Activated CD4-positive, alpha-beta T cell treated with anti-CD3 and anti-CD28 coated beads for 36 hours (primary cell): Measurements from ENCODE around the gene ALG8. TPM values are rescaled to one million over a fixed set of nuclear protein-coding genes. Genes with fewer than 3 reads are reported as not detected.

ENCODE experiments used
- ATAC-seq: fragments of 200-7000 bp; cut with Tn5 transposase; one replicate; pipeline ENCODE4 v1.10.0; 2021; ENCODE audit warnings: mild to moderate bottlenecking, moderate library complexity
- CTCF ChIA-PET: fragments of 350-600 bp; sonication (Branson Sonifier 250); formaldehyde crosslinking; loops from one replicate; lab custom pipeline; 2021; ENCODE audit warnings: antibody characterized with exemption; lab: Charles Lee
- POLR2A ChIA-PET: fragments of 350-600 bp; sonication (Branson Sonifier 250); formaldehyde crosslinking; loops from one replicate; lab custom pipeline; 2021; ENCODE audit warnings: antibody characterized with exemption, inconsistent platforms; lab: Charles Lee
- DNase-seq: peaks from one replicate; pipeline ENCODE4 v3.0.0-alpha.2; 2020
- H3K27ac Mint-ChIP-seq: one replicate; pipeline ENCODE4 v1.8.0; 2021; ENCODE audit warnings: mixed read lengths
- H3K27me3 Mint-ChIP-seq: one replicate; pipeline ENCODE4 v1.8.0; 2021; ENCODE audit warnings: mixed read lengths
- H3K36me3 Mint-ChIP-seq: one replicate; pipeline ENCODE4 v1.8.0; 2021; ENCODE audit warnings: low read depth, mixed read lengths
- H3K4me1 Mint-ChIP-seq: one replicate; pipeline ENCODE4 v1.8.0; 2021; ENCODE audit warnings: mixed read lengths
- H3K4me3 Mint-ChIP-seq: one replicate; pipeline ENCODE4 v1.8.0; 2021; ENCODE audit warnings: mild to moderate bottlenecking, moderate library complexity, mixed read lengths
- H3K9me3 Mint-ChIP-seq: one replicate; pipeline ENCODE4 v1.8.0; 2021; ENCODE audit warnings: low read depth, mixed read lengths
- intact Hi-C, 2 experiments: fragments of 100-400 bp; cut with DNase I in 1 of 2; cut with micrococcal nuclease in 1 of 2; formaldehyde crosslinking; loops; one replicate each; pipeline versions ENCODE4 v1.14.2 to v1.15.1; 2022 to 2024; cut with DNase I, micrococcal nuclease
- total RNA-seq, 2 experiments: library from RNA; stranded (reverse); gene quantifications; one replicate each; pipeline ENCODE4 v1.2.3, GENCODE V29; 2021

ALG8 gene
- total RNA-seq, 2 experiments from 2014 or later: 59.4 to 85.2 TPM

DNA sequence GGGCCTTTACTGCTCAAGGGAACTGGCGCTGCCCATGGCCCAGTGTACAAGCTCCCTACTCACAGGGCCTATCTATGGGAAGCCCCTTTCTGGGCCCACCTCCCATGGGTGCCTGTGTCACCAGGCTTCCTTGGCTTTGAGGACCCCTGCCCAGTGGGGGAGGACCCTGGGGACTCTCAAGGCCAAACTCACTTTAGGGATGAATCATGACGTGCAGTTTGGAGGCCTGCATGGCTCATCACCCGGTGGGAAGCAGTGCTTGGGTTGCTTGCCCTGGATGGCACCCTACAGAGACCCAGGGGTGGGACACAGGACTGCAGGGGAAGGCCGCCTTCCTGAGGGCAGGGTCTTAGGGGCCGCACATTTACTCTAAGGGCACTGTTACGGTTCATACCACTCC is 32.5 kb upstream of the ALG8 start:
- Mint-ChIP-seq H3K9me3 (no peaks in the 10 kb centered on the region), H3K4me3 (no peak overlapping the region), H3K36me3 (peaks cover 25% of the 10 kb centered on the region), H3K27ac (no peak overlapping the region), H3K27me3 (no peaks in the 10 kb centered on the region), H3K4me1 (no peaks in the 10 kb centered on the region)
- ATAC-seq (no peak), DNase-seq (no peak)
- ChIA-PET POLR2A (no interaction called here), CTCF (interaction anchor here (0.6 to 0.9 kb wide), 2 partner anchors 33 to 128 kb away, joined by 3 read pairs; no protein-coding TSS in a partner anchor)
- intact Hi-C loops: no loop called here

DNA sequence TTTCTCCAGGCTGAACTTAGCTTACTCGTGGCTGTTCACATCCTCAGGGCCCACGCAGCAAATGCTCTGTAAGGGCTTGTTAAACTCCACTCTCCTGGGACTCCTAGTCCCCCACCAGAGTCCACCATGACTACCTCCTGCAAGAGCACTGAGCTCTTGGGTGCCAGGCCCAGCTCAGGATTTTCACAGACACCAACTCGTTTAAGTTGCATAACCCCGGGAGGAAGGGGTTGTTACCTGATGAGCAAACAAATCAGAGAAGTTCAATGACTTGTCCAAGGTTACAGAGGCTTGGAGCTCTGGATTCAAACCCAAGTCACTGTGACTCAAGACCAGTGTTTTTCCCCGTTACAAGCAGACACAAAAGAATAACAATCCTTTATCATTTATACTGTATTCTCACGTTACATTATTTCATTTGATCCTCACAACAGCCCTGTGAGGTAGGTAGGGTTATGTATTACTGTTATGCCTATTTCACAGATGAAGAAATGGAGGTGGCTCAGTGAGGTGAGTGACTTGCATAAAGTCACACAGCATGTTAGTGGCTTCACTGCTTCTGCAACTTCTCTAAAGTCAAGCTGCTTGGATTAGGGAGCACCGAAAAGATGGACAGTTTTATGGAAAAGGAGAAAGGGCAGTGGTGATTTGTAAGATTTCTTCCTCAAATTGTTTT is 31.6 kb upstream of the ALG8 start:
- DNase-seq: no peak
- intact Hi-C loops: no loop called here
- ATAC-seq: no peak
- Mint-ChIP-seq H3K9me3 (no peaks in the 10 kb centered on the region), H3K36me3 (peaks cover 16% of the 10 kb centered on the region), H3K27ac (no peak overlapping the region), H3K4me3 (no peak overlapping the region), H3K27me3 (no peaks in the 10 kb centered on the region), H3K4me1 (no peaks in the 10 kb centered on the region)
- POLR2A ChIA-PET: no interaction called here
- CTCF ChIA-PET: interaction anchor here (1.1 to 1.2 kb wide), 2 partner anchors 14 to 43 kb away, joined by 3 read pairs; no protein-coding TSS in a partner anchor

DNA sequence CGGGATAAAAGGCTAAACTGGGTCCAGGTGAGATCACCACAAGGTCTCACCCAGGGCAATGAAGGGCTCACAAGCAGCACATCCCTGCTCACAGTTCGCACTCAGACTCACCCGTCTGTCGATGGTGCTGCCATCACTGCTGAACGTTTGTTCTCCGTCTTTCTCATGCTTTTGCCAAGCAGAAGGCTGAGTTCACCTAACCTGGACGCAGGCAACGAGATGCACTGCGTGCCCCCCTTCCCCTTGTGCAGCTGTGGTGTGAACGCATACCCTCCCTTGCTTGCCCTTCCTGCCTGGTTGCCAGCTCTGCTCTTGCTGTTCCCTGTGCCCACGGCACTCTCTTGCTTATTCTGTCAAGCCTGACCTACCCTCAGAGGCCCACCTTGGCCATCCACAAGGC is 31.0 kb upstream of the ALG8 start:
- intact Hi-C loops: no loop called here
- Mint-ChIP-seq H3K4me1 (no peaks in the 10 kb centered on the region), H3K27ac (no peak overlapping the region), H3K27me3 (no peaks in the 10 kb centered on the region), H3K4me3 (no peak overlapping the region), H3K36me3 (peaks cover 16% of the 10 kb centered on the region), H3K9me3 (no peaks in the 10 kb centered on the region)
- no peak for DNase-seq
- no peak for ATAC-seq
- CTCF ChIA-PET: interaction anchor here (1.0 to 1.2 kb wide), 2 partner anchors 11 to 13 kb away, joined by 3 to 4 read pairs; no protein-coding TSS in a partner anchor
- POLR2A ChIA-PET: interaction anchor here (0.6 kb wide), 1 partner anchor 48 kb away, joined by 3 read pairs; no protein-coding TSS in a partner anchor

DNA sequence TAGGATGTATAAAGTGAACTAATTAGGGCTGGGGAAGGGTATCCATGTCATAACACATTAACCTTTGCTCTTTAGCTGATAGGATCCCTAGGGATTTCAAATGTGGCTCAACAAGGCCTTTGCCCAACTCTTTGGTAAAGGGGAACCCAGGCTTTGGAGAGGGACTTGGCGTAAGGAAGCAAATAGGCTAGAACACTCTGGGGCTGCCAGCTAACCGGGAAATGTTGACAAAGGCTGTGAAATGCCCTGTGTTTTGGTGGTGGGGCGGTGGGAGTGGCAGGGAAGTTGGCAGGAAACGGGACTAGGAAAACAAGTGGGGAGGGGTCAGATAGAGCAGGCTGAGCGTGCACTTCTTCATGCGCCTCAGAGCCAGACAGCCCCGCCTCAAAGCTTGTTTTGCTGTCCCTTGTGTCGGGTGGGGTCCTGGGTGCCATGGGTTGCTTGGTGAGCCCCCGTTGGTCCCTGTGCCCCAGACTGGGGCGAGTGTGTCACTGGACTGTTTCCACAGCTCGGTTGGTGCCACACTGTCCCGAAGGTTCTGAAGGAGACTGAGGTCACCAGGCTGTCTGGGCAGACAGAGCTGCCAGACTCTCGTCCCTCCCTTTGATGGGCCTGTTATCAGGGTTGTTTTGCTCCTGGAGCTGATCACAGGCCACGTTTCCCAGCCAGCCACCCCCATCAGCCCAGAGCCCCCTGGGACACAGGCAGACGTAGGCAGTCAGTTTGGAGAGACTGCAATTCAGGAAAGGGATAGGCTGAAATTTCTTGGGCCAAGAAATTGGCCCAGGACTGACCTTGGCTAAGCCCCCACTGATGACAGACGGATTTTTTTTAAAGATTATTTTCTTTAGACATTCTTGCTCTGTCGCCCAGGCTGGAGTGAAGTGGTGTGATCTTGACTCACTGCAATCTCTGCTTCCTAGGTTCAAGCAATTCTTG is 29.4 kb upstream of the ALG8 start:
- Mint-ChIP-seq H3K27me3 (no peaks in the 10 kb centered on the region), H3K27ac (peak overlapping the region; percentile 14), H3K36me3 (peaks cover 9% of the 10 kb centered on the region), H3K4me1 (no peaks in the 10 kb centered on the region), H3K4me3 (no peak overlapping the region), H3K9me3 (no peaks in the 10 kb centered on the region)
- ChIA-PET POLR2A (no interaction called here), CTCF (interaction anchor here (0.5 kb wide), 1 partner anchor 187 kb away, joined by 3 read pairs; no protein-coding TSS in a partner anchor)
- intact Hi-C loops: no loop called here
- DNase-seq: no peak
- no peak for ATAC-seq

DNA sequence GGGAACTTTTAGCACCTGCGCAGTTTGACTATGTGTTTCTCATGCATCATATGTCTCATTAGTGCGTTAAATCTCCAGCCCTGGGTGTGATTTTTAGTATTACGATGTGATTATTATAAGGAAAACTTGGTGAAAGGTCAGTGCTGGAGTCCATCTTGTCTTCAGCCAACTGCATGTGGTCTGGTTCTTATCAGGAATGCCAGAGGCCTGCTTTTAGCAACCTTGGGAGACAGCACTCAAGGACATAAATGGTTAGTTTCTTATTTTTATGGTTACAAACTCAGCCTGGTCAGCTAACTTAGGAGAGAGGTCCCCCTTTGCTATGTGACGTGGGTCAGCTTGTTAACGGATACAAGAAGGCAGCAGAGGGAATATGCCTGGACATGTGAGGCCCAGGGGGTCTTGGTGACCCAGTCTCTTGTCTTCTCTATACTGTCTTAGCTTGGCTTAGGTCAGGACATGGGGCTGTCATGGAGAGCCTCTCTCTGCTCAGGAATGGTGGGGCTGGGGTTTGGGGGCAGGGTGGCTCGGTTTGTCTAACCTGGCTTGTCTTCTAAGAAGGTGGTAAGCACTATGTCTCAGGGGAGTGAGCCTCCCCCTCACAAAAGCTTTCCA is 27.5 kb upstream of the ALG8 start:
- Mint-ChIP-seq H3K27ac (no peak overlapping the region), H3K4me1 (no peaks in the 10 kb centered on the region), H3K9me3 (no peaks in the 10 kb centered on the region), H3K36me3 (no peaks in the 10 kb centered on the region), H3K4me3 (no peak overlapping the region), H3K27me3 (no peaks in the 10 kb centered on the region)
- ATAC-seq: no peak
- no peak for DNase-seq
- ChIA-PET POLR2A (no interaction called here), CTCF (interaction anchor here (0.7 kb wide), 1 partner anchor 12 kb away, joined by 3 read pairs; no protein-coding TSS in a partner anchor)
- intact Hi-C loops: no loop called here

DNA sequence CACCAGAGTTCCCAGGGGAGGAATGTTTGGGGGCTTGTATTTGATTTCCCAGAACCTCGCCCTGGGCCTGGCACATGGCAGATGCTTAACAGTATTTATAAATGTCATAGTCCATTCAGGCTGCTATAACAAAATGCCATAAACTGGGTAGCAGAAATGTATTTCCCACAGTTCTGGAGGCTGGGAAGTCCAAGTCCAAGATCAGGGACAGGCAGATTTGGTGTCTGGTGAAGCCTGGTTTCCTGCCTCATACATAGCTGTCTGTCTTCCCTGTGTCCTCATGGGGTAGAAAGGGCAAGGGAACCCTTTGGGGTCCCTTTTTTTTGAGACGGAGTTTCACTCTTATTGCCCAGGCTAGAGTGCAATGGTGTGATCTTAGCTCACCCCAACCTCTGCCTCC is 25.0 kb upstream of the ALG8 start:
- Mint-ChIP-seq H3K9me3 (no peaks in the 10 kb centered on the region), H3K36me3 (no peaks in the 10 kb centered on the region), H3K4me3 (no peak overlapping the region), H3K27ac (no peak overlapping the region), H3K27me3 (no peaks in the 10 kb centered on the region), H3K4me1 (no peaks in the 10 kb centered on the region)
- ATAC-seq: no peak
- DNase-seq: no peak
- ChIA-PET CTCF (interaction anchor here (0.8 kb wide), 1 partner anchor 12 kb away, joined by 3 read pairs; no protein-coding TSS in a partner anchor), POLR2A (no interaction called here)
- intact Hi-C loops: no loop called here

DNA sequence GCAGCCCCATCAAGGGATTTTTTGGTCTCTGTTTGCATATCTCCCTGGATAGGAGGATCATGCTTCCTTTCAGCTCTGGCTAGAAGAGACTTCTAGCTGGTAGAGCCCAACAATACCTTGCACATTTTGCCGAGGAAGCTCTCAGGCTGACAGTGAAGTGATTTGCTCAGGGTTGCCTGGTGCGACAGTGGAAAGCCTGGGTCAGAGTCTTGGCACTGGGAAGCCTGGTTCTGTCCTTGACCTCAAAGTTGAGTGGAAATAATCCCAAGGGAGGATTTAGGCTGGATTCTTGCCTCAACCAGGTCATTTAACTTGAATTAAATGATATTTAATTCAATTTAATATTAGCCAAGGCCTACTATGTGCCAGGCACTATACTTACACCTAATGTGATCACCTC is 24.4 kb upstream of the ALG8 start:
- DNase-seq (no peak), ATAC-seq (no peak)
- CTCF ChIA-PET: no interaction called here
- Mint-ChIP-seq H3K27me3 (no peaks in the 10 kb centered on the region), H3K4me3 (no peak overlapping the region), H3K4me1 (no peaks in the 10 kb centered on the region), H3K36me3 (no peaks in the 10 kb centered on the region), H3K27ac (no peak overlapping the region), H3K9me3 (no peaks in the 10 kb centered on the region)
- POLR2A ChIA-PET: no interaction called here
- intact Hi-C loops: no loop called here

GRCh38 chr11:78161962-78162371 is 22.5 kb upstream of the ALG8 start:
- POLR2A ChIA-PET: no interaction called here
- no peaks in the 10 kb centered on the region for H3K4me1 Mint-ChIP-seq
- H3K27ac Mint-ChIP-seq: no peak overlapping the region
- H3K27me3 Mint-ChIP-seq: no peaks in the 10 kb centered on the region
- no peak overlapping the region for H3K4me3 Mint-ChIP-seq
- ATAC-seq (no peak), DNase-seq (no peak)
- H3K9me3 Mint-ChIP-seq: no peaks in the 10 kb centered on the region
- no peaks in the 10 kb centered on the region for H3K36me3 Mint-ChIP-seq
- CTCF ChIA-PET: interaction anchor here (0.6 to 1.1 kb wide), 2 partner anchors 91 to 112 kb away, joined by 3 read pairs; no protein-coding TSS in a partner anchor
- intact Hi-C loops: no loop called here

DNA sequence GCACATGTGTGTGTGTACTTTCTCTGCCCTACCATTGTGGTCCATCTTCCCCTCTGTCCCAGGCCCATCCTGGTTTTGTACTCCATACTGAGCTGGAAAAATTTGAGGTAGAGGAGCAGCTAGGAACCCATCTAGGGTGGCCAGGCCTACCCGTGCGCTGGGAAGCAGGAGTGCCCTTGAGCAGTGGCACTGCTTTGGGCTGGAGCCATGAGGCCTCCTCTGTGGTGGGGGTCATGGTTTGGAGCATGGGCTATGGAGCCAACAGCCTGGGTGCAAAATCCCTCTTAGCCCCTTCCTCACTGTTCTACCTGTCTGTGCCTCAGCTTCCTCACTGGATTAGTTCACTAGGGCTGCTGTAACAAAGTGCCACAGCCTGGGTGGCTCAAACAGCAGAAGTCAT is 21.9 kb upstream of the ALG8 start:
- intact Hi-C loops: no loop called here
- no peaks in the 10 kb centered on the region for H3K4me1 Mint-ChIP-seq
- H3K36me3 Mint-ChIP-seq: no peaks in the 10 kb centered on the region
- no peak overlapping the region for H3K4me3 Mint-ChIP-seq
- POLR2A ChIA-PET: no interaction called here
- ATAC-seq: no peak
- no peaks in the 10 kb centered on the region for H3K9me3 Mint-ChIP-seq
- CTCF ChIA-PET: interaction anchor here (0.6 to 1.1 kb wide), 5 partner anchors 12 to 405 kb away, joined by 3 to 6 read pairs (median 3); no protein-coding TSS in a partner anchor
- no peaks in the 10 kb centered on the region for H3K27me3 Mint-ChIP-seq
- no peak overlapping the region for H3K27ac Mint-ChIP-seq
- DNase-seq: no peak

GRCh38 chr11:78160557-78160956 is 21.1 kb upstream of the ALG8 start:
- POLR2A ChIA-PET: no interaction called here

More at GRCh38 chr11:78160557-78160956, 21.1 kb upstream of the ALG8 start:
- no peak overlapping the region for H3K4me3 Mint-ChIP-seq
- DNase-seq (no peak), ATAC-seq (no peak)
- H3K36me3 Mint-ChIP-seq: no peaks in the 10 kb centered on the region
- H3K27me3 Mint-ChIP-seq: no peaks in the 10 kb centered on the region
- intact Hi-C loops: no loop called here
- CTCF ChIA-PET: interaction anchor here (0.6 to 1.1 kb wide), 4 partner anchors 11 to 406 kb away, joined by 3 to 6 read pairs (median 3); no protein-coding TSS in a partner anchor
- no peaks in the 10 kb centered on the region for H3K4me1 Mint-ChIP-seq
- H3K27ac Mint-ChIP-seq: no peak overlapping the region
- no peaks in the 10 kb centered on the region for H3K9me3 Mint-ChIP-seq
